ENCODE data around the gene NELL2.

Gene NELL2

GRCh38 chr12:44765796-44766195 lies 110.3 kb downstream of the NELL2 start:
- H4K8ac ChIP-seq (ENCODE audit: low read depth, low read length) = no peak overlapping the region
- no peak overlapping the region for H2AFZ ChIP-seq (ENCODE audit: low read length)
- DNase-seq (ENCODE audit: low spot score) = no peak
- no peak overlapping the region for H3K14ac ChIP-seq (ENCODE audit: low read length)
- no peak overlapping the region for H3K4ac ChIP-seq (ENCODE audit: low read length)
- no CpG with 5 or more reads among the region's 3 CpGs for WGBS, 2 donors (ENCODE audit: extremely low coverage in 2 of 2, insufficient read length in 2 of 2, insufficient replicate concordance in 1 of 2)
- no peak overlapping the region for H2BK15ac ChIP-seq (ENCODE audit: low read length)
- H4K91ac ChIP-seq (ENCODE audit: low read depth, low read length, poor library complexity) = no peak overlapping the region
- H3K4me1 ChIP-seq (ENCODE audit: control insufficient read depth in 2 of 2, insufficient read depth in 1 of 2, low read depth in 1 of 2, low read length in 2 of 2) = peaks cover 0 to 4% of the 10 kb centered on the region in 2 donors
- peaks cover 0 to 8% of the 10 kb centered on the region in 2 donors for H3K9me3 ChIP-seq (replicated peaks in 1 of 2; ENCODE audit: control insufficient read depth in 2 of 2, insufficient read depth in 1 of 2, low read depth in 1 of 2, low read length in 2 of 2)
- H3K23ac ChIP-seq (ENCODE audit: low read depth, low read length, poor library complexity) = no peak overlapping the region
- no peak overlapping the region for H2BK12ac ChIP-seq (ENCODE audit: low read length)
- H3K27ac ChIP-seq (replicated peaks; ENCODE audit: low read length) = no peak overlapping the region
- no peak overlapping the region for H3K18ac ChIP-seq (ENCODE audit: low read length)
- no peak overlapping the region for H3K4me3 ChIP-seq (ENCODE audit: low read length in 2 of 2)
- no peak overlapping the region for H2BK120ac ChIP-seq (ENCODE audit: low read depth, low read length)
- H3K79me1 ChIP-seq (ENCODE audit: low read depth, low read length) = no peaks in the 10 kb centered on the region
- no peak overlapping the region for H3K4me2 ChIP-seq (ENCODE audit: insufficient read depth, low read length, poor library complexity, severe bottlenecking)
- no peaks in the 10 kb centered on the region for H3K27me3 ChIP-seq (ENCODE audit: control insufficient read depth in 3 of 3, insufficient read depth in 3 of 3, low read depth in 1 of 3, low read length in 3 of 3)
- H2BK5ac ChIP-seq (ENCODE audit: low read length) = no peak overlapping the region
- H2AK5ac ChIP-seq (ENCODE audit: low read depth, low read length) = no peak overlapping the region
- no peak overlapping the region for H3K9ac ChIP-seq (ENCODE audit: low read depth, low read length, poor library complexity)
- H3K36me3 ChIP-seq (replicated peaks in 1 of 2; ENCODE audit: control insufficient read depth in 2 of 2, insufficient read depth in 2 of 2, low read length in 2 of 2) = peaks cover 0 to 70% of the 10 kb centered on the region in 2 donors

GRCh38 chr12:44763021-44763420 lies 113.1 kb downstream of the NELL2 start:
- no peak overlapping the region for H3K27ac ChIP-seq (replicated peaks; ENCODE audit: low read length)
- no peaks in the 10 kb centered on the region for H3K27me3 ChIP-seq (ENCODE audit: control insufficient read depth in 3 of 3, insufficient read depth in 3 of 3, low read depth in 1 of 3, low read length in 3 of 3)
- no peak overlapping the region for H3K18ac ChIP-seq (ENCODE audit: low read length)
- H3K36me3 ChIP-seq (replicated peaks in 1 of 2; ENCODE audit: control insufficient read depth in 2 of 2, insufficient read depth in 2 of 2, low read length in 2 of 2) = peaks cover 2 to 72% of the 10 kb centered on the region in 2 donors
- H2AFZ ChIP-seq (ENCODE audit: low read length) = no peak overlapping the region
- no peak overlapping the region for H3K23ac ChIP-seq (ENCODE audit: low read depth, low read length, poor library complexity)
- no peak overlapping the region for H2BK5ac ChIP-seq (ENCODE audit: low read length)
- H2BK15ac ChIP-seq (ENCODE audit: low read length) = no peak overlapping the region
- no peak overlapping the region for H3K4me2 ChIP-seq (ENCODE audit: insufficient read depth, low read length, poor library complexity, severe bottlenecking)
- H4K91ac ChIP-seq (ENCODE audit: low read depth, low read length, poor library complexity) = no peak overlapping the region
- H3K9ac ChIP-seq (ENCODE audit: low read depth, low read length, poor library complexity) = no peak overlapping the region
- no peaks in the 10 kb centered on the region for H3K79me1 ChIP-seq (ENCODE audit: low read depth, low read length)
- no peak overlapping the region for H3K4ac ChIP-seq (ENCODE audit: low read length)
- peaks cover 0 to 2% of the 10 kb centered on the region in 2 donors for H3K4me1 ChIP-seq (ENCODE audit: control insufficient read depth in 2 of 2, insufficient read depth in 1 of 2, low read depth in 1 of 2, low read length in 2 of 2)
- no peak overlapping the region for H4K8ac ChIP-seq (ENCODE audit: low read depth, low read length)
- H2BK12ac ChIP-seq (ENCODE audit: low read length) = no peak overlapping the region
- WGBS, 2 donors (ENCODE audit: extremely low coverage in 2 of 2, insufficient read length in 2 of 2, insufficient replicate concordance in 1 of 2) = no CpG with 5 or more reads among the region's 3 CpGs
- peaks cover 0 to 8% of the 10 kb centered on the region in 2 donors for H3K9me3 ChIP-seq (replicated peaks in 1 of 2; ENCODE audit: control insufficient read depth in 2 of 2, insufficient read depth in 1 of 2, low read depth in 1 of 2, low read length in 2 of 2)
- no peak overlapping the region for H2BK120ac ChIP-seq (ENCODE audit: low read depth, low read length)
- no peak for DNase-seq (ENCODE audit: low spot score)
- H2AK5ac ChIP-seq (ENCODE audit: low read depth, low read length) = no peak overlapping the region
- no peak overlapping the region for H3K14ac ChIP-seq (ENCODE audit: low read length)
- H3K4me3 ChIP-seq (ENCODE audit: low read length in 2 of 2) = no peak overlapping the region

GRCh38 chr12:44759289-44759688 lies 116.8 kb downstream of the NELL2 start:
- no peak overlapping the region for H3K4ac ChIP-seq (ENCODE audit: low read length)
- no peak overlapping the region for H2AFZ ChIP-seq (ENCODE audit: low read length)
- H3K14ac ChIP-seq (ENCODE audit: low read length) = no peak overlapping the region
- H3K27me3 ChIP-seq (ENCODE audit: control insufficient read depth in 3 of 3, insufficient read depth in 3 of 3, low read depth in 1 of 3, low read length in 3 of 3) = no peaks in the 10 kb centered on the region
- no peak overlapping the region for H3K4me2 ChIP-seq (ENCODE audit: insufficient read depth, low read length, poor library complexity, severe bottlenecking)
- H2AK5ac ChIP-seq (ENCODE audit: low read depth, low read length) = no peak overlapping the region
- no peak overlapping the region for H3K9ac ChIP-seq (ENCODE audit: low read depth, low read length, poor library complexity)
- H2BK15ac ChIP-seq (ENCODE audit: low read length) = no peak overlapping the region
- no peak for DNase-seq (ENCODE audit: low spot score)
- H3K4me1 ChIP-seq (ENCODE audit: control insufficient read depth in 2 of 2, insufficient read depth in 1 of 2, low read depth in 1 of 2, low read length in 2 of 2) = no peaks in the 10 kb centered on the region
- H2BK120ac ChIP-seq (ENCODE audit: low read depth, low read length) = no peak overlapping the region
- no peak overlapping the region for H3K18ac ChIP-seq (ENCODE audit: low read length)
- no peak overlapping the region for H4K91ac ChIP-seq (ENCODE audit: low read depth, low read length, poor library complexity)
- no peak overlapping the region for H2BK5ac ChIP-seq (ENCODE audit: low read length)
- no peaks in the 10 kb centered on the region for H3K79me1 ChIP-seq (ENCODE audit: low read depth, low read length)
- no CpG with 5 or more reads among the region's 1 CpG for WGBS, 2 donors (ENCODE audit: extremely low coverage in 2 of 2, insufficient read length in 2 of 2, insufficient replicate concordance in 1 of 2)
- no peak overlapping the region for H4K8ac ChIP-seq (ENCODE audit: low read depth, low read length)
- peaks cover 2 to 65% of the 10 kb centered on the region in 2 donors for H3K36me3 ChIP-seq (replicated peaks in 1 of 2; ENCODE audit: control insufficient read depth in 2 of 2, insufficient read depth in 2 of 2, low read length in 2 of 2)
- no peak overlapping the region for H3K4me3 ChIP-seq (ENCODE audit: low read length in 2 of 2)
- no peak overlapping the region for H3K27ac ChIP-seq (replicated peaks; ENCODE audit: low read length)
- no peak overlapping the region for H2BK12ac ChIP-seq (ENCODE audit: low read length)
- no peak overlapping the region for H3K23ac ChIP-seq (ENCODE audit: low read depth, low read length, poor library complexity)
- H3K9me3 ChIP-seq (replicated peaks in 1 of 2; ENCODE audit: control insufficient read depth in 2 of 2, insufficient read depth in 1 of 2, low read depth in 1 of 2, low read length in 2 of 2) = peaks cover 0 to 8% of the 10 kb centered on the region in 2 donors

- Histone ChIP-seq H4K91ac (ENCODE audit: low read depth, low read length, poor library complexity) (no peak overlapping the region), H2BK5ac (ENCODE audit: low read length) (no peak overlapping the region), H2BK120ac (ENCODE audit: low read depth, low read length) (no peak overlapping the region), H3K4me3 (ENCODE audit: low read length in 2 of 2) (no peak overlapping the region), H3K36me3 (replicated peaks in 1 of 2; ENCODE audit: control insufficient read depth in 2 of 2, insufficient read depth in 2 of 2, low read length in 2 of 2) (peaks cover 2 to 34% of the 10 kb centered on the region in 2 donors), H3K79me1 (ENCODE audit: low read depth, low read length) (no peaks in the 10 kb centered on the region), H3K9me3 (replicated peaks in 1 of 2; ENCODE audit: control insufficient read depth in 2 of 2, insufficient read depth in 1 of 2, low read depth in 1 of 2, low read length in 2 of 2) (peaks cover 0 to 7% of the 10 kb centered on the region in 2 donors), H3K9ac (ENCODE audit: low read depth, low read length, poor library complexity) (no peak overlapping the region), H3K4ac (ENCODE audit: low read length) (no peak overlapping the region), H2BK12ac (ENCODE audit: low read length) (no peak overlapping the region), H3K27ac (replicated peaks; ENCODE audit: low read length) (no peak overlapping the region), H3K23ac (ENCODE audit: low read depth, low read length, poor library complexity) (no peak overlapping the region), H3K4me2 (ENCODE audit: insufficient read depth, low read length, poor library complexity, severe bottlenecking) (no peak overlapping the region), H3K14ac (ENCODE audit: low read length) (no peak overlapping the region), H4K8ac (ENCODE audit: low read depth, low read length) (no peak overlapping the region), H2AFZ (ENCODE audit: low read length) (no peak overlapping the region), H2BK15ac (ENCODE audit: low read length) (no peak overlapping the region), H3K18ac (ENCODE audit: low read length) (no peak overlapping the region), H3K27me3 (ENCODE audit: control insufficient read depth in 3 of 3, insufficient read depth in 3 of 3, low read depth in 1 of 3, low read length in 3 of 3) (no peaks in the 10 kb centered on the region), H3K4me1 (ENCODE audit: control insufficient read depth in 2 of 2, insufficient read depth in 1 of 2, low read depth in 1 of 2, low read length in 2 of 2) (peaks cover 3 to 9% of the 10 kb centered on the region in 2 donors), H2AK5ac (ENCODE audit: low read depth, low read length) (no peak overlapping the region)
- no peak for DNase-seq (ENCODE audit: low spot score)
- WGBS, 2 donors (ENCODE audit: extremely low coverage in 2 of 2, insufficient read length in 2 of 2, insufficient replicate concordance in 1 of 2) = no CpG with 5 or more reads among the region's 3 CpGs
These were observed 125.6 kb downstream of the NELL2 start for GRCh38 chr12:44750468-44750867.
